Testis (tissue), 3 donors: ENCODE data around the gene EIF5A. TPM values are rescaled to one million over a fixed set of nuclear protein-coding genes. Genes with fewer than 3 reads are reported as not detected.

Experiments used
- DNase-seq: peaks from one replicate; pipeline ENCODE4 v3.0.0-alpha.2; 2019
- H3K27ac ChIP-seq, 2 donors: fragments of 200-600 bp; sonication (generic); one replicate each; pipeline ENCODE4 v1.5.1; 2019
- H3K27me3 ChIP-seq: fragments of 200-600 bp; sonication (generic); one replicate; pipeline ENCODE4 v1.5.1; 2019
- H3K36me3 ChIP-seq: fragments of 200-600 bp; sonication (generic); one replicate; pipeline ENCODE4 v1.5.1; 2017; ENCODE audit warnings: low read depth; ENCODE audit errors: missing control alignments
- H3K4me1 ChIP-seq: fragments of 200-600 bp; sonication (generic); one replicate; pipeline ENCODE4 v1.5.1; 2019
- H3K4me3 ChIP-seq, 2 donors: fragments of 200-600 bp; sonication (generic); one replicate each; pipeline ENCODE4 v1.5.1; 2017 to 2019
- H3K9me3 ChIP-seq: fragments of 200-600 bp; sonication (generic); one replicate; pipeline ENCODE4 v1.5.1; 2017
- CTCF ChIP-seq, 3 experiments: fragments of 450-650 bp in 2 of 3; fragments of 200-600 bp in 1 of 3; sonication (generic) in 1 of 3; IDR thresholded peaks; one replicate each; pipeline ENCODE4 v1.5.1; 2016 to 2019; ENCODE audit warnings: antibody characterized with exemption in 3 of 3, mild to moderate bottlenecking in 2 of 3, moderate library complexity in 1 of 3
- POLR2A ChIP-seq: fragments of 450-650 bp; IDR thresholded peaks from one replicate; pipeline ENCODE4 v1.6.1; 2017; ENCODE audit warnings: antibody characterized with exemption, mild to moderate bottlenecking, moderate library complexity
- WGBS, 2 donors: methylation state at CpG; one replicate each; pipeline ENCODE4 v1.1.5; 2018; 5-methylcytosine and 5-hydroxymethylcytosine counted together
- intact Hi-C: fragments of 100-400 bp; cut with DNase I; formaldehyde crosslinking; loops from one replicate; pipeline ENCODE4 v1.15.1; 2023; ENCODE audit warnings: low total_unique reads
- polyA plus RNA-seq: library from polyadenylated mRNA; stranded (reverse); fragments of 350-450 nt; fragmentation: Illumina TruSeq; extraction: RNeasy Lipid Tissue Mini Kit (QIAGEN cat#74804); gene quantifications from one replicate; pipeline ENCODE4 v1.2.3, GENCODE V29; 2014; ENCODE audit warnings: low read depth, low replicate concordance; ENCODE audit not compliant: insufficient read depth
- total RNA-seq, 2 donors: library from RNA; depleted of rRNA; stranded (reverse); fragments of >200 nt; gene quantifications; one replicate each; pipeline ENCODE4 v1.2.3, GENCODE V29; 2016

The EIF5A gene
- total and polyA plus RNA-seq, 3 donors from 2014 or later, result 193 to 388 (median 229) TPM

- Histone ChIP-seq H3K4me3 (no peak overlapping the region), H3K4me1 (peaks cover 20% of the 10 kb centered on the region), H3K36me3 (no peaks in the 10 kb centered on the region), H3K27ac (no peak overlapping the region), H3K27me3 (no peaks in the 10 kb centered on the region), H3K9me3 (no peaks in the 10 kb centered on the region)
- 87 to 94% methylated on average over 14 to 19 of the region's 19 CpGs for WGBS, 2 donors
- DNase-seq, result no peak
- TF ChIP-seq POLR2A, result no peak
- no peak for TF ChIP-seq CTCF (IDR thresholded peaks at IDR 0.05)
- intact Hi-C loops, result no loop called here
These were observed 17.3 kb upstream of the EIF5A start for GRCh38 chr17:7290166-7290565.

GRCh38 chr17:7290685-7291084 is 16.7 kb upstream of the EIF5A start:
- no peak overlapping the region for H3K27ac ChIP-seq
- 85 to 86% methylated on average over 4 to 11 of the region's 11 CpGs for WGBS, 2 donors
- H3K36me3 ChIP-seq, result no peaks in the 10 kb centered on the region
- H3K27me3 ChIP-seq, result no peaks in the 10 kb centered on the region
- no peak for TF ChIP-seq CTCF (IDR thresholded peaks at IDR 0.05)
- TF ChIP-seq POLR2A, result no peak
- H3K9me3 ChIP-seq, result no peaks in the 10 kb centered on the region
- H3K4me3 ChIP-seq, result no peak overlapping the region
- DNase-seq, result no peak
- intact Hi-C loops, result no loop called here
- peaks cover 20% of the 10 kb centered on the region for H3K4me1 ChIP-seq

GRCh38 chr17:7292194-7292593 is 15.2 kb upstream of the EIF5A start:
- Histone ChIP-seq H3K27ac (no peak overlapping the region), H3K27me3 (no peaks in the 10 kb centered on the region), H3K4me1 (peaks cover 30% of the 10 kb centered on the region), H3K9me3 (no peaks in the 10 kb centered on the region), H3K4me3 (no peak overlapping the region), H3K36me3 (no peaks in the 10 kb centered on the region)
- 20 to 75% methylated on average over 1 to 2 of the region's 2 CpGs for WGBS, 2 donors
- intact Hi-C loops, result no loop called here
- no peak for TF ChIP-seq POLR2A
- TF ChIP-seq CTCF (IDR thresholded peaks at IDR 0.05), result no peak
- DNase-seq, result no peak

- intact Hi-C loops, result no loop called here
- TF ChIP-seq CTCF (IDR thresholded peaks at IDR 0.05), result no peak
- no peak for TF ChIP-seq POLR2A
- Histone ChIP-seq H3K9me3 (no peaks in the 10 kb centered on the region), H3K36me3 (no peaks in the 10 kb centered on the region), H3K27ac (no peak overlapping the region), H3K4me1 (peaks cover 30% of the 10 kb centered on the region), H3K27me3 (no peaks in the 10 kb centered on the region), H3K4me3 (no peak overlapping the region)
- peak; percentile 43 for DNase-seq
- 14 to 17% methylated on average over 6 of the region's 6 CpGs for WGBS, 2 donors
These were observed 14.7 kb upstream of the EIF5A start for GRCh38 chr17:7292729-7293128.

- Histone ChIP-seq H3K4me1 (peaks cover 30% of the 10 kb centered on the region), H3K9me3 (no peaks in the 10 kb centered on the region), H3K36me3 (no peaks in the 10 kb centered on the region), H3K27me3 (no peaks in the 10 kb centered on the region), H3K4me3 (no peak overlapping the region), H3K27ac (no peak overlapping the region)
- no peak for TF ChIP-seq CTCF (IDR thresholded peaks at IDR 0.05)
- TF ChIP-seq POLR2A, result no peak
- intact Hi-C loops, result no loop called here
- DNase-seq, result no peak
- WGBS, 2 donors, result 27 to 52% methylated on average over 6 to 11 of the region's 11 CpGs
These were observed 14.3 kb upstream of the EIF5A start for GRCh38 chr17:7293159-7293558.
